Stimulated activated CD4-positive, alpha-beta T cell treated with anti-CD3 and anti-CD28 coated beads, Interleukin-1b, Interleukin-23, amount 100 ng/mL, for 48 hours (primary cell): ENCODE data around the gene TOP3B.

ENCODE experiments used
- DNase-seq: peaks from one replicate; pipeline ENCODE4 v3.0.0-alpha.2; 2020

The TOP3B gene, protein sequence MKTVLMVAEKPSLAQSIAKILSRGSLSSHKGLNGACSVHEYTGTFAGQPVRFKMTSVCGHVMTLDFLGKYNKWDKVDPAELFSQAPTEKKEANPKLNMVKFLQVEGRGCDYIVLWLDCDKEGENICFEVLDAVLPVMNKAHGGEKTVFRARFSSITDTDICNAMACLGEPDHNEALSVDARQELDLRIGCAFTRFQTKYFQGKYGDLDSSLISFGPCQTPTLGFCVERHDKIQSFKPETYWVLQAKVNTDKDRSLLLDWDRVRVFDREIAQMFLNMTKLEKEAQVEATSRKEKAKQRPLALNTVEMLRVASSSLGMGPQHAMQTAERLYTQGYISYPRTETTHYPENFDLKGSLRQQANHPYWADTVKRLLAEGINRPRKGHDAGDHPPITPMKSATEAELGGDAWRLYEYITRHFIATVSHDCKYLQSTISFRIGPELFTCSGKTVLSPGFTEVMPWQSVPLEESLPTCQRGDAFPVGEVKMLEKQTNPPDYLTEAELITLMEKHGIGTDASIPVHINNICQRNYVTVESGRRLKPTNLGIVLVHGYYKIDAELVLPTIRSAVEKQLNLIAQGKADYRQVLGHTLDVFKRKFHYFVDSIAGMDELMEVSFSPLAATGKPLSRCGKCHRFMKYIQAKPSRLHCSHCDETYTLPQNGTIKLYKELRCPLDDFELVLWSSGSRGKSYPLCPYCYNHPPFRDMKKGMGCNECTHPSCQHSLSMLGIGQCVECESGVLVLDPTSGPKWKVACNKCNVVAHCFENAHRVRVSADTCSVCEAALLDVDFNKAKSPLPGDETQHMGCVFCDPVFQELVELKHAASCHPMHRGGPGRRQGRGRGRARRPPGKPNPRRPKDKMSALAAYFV

DNA sequence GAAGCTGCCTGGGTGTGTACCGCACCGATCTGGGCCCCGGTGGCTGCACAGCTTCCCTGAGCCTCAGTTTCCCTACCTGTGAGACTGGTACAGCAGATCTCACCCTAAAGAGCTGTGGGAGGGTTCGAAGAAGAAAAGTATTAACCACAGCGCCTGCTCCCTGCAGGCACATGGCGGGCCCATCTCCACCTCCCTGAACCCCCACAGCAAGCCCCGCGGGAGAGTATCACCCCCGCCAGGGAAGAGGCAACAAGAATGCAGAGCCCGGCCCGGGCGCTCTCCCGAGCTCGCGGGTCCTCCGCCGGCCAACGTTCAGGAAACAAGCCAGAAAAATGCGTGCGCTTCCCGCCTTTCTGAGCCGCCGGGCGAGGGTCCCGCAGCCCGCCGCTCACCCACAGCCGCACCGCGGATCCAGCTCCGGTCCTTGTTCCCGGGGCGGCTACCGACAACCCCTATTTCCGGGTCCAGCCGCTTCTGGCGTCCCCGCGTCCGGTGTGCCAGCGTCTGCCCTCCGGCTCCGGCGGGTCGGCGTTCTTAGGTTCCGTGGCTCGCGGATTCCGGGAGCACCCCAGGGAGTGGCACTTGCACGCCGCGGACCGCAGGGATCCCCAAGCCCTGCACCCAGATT lies at the start of gene TOP3B:
TSS of gene TOP3B (minus strand) at position 450 of the 628 bp plus-strand sequence. CDS start 7,078 bp downstream, outside the sequence.
- DNase-seq = peak; percentile 87

DNA sequence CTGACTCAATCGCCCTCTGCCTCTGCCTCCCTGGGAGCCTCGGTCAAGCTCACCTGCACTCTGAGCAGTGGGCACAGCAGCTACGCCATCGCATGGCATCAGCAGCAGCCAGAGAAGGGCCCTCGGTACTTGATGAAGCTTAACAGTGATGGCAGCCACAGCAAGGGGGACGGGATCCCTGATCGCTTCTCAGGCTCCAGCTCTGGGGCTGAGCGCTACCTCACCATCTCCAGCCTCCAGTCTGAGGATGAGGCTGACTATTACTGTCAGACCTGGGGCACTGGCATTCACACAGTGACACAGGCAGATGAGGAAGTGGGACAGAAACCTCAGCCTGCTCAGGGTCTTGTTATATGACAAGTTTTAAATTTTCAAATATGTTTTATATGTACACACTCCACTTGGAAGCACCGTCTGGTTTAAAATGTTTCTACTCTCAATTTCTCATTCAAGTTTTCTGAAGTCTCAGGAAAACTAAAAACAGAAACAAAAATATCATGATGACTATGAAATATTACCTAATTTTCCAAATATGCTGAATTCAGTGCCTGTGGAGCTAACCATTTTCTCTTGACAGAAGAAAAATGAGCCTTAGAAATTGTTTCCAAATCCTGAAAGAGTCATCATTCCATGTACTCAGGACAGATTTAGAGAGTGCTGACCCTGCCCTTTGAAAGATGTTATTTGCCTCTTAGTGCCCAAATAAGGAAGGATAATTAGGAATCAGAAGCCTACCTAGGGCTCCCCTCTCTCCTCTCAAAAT lies 48.8 kb upstream of the TOP3B start:
- DNase-seq = no peak

DNA sequence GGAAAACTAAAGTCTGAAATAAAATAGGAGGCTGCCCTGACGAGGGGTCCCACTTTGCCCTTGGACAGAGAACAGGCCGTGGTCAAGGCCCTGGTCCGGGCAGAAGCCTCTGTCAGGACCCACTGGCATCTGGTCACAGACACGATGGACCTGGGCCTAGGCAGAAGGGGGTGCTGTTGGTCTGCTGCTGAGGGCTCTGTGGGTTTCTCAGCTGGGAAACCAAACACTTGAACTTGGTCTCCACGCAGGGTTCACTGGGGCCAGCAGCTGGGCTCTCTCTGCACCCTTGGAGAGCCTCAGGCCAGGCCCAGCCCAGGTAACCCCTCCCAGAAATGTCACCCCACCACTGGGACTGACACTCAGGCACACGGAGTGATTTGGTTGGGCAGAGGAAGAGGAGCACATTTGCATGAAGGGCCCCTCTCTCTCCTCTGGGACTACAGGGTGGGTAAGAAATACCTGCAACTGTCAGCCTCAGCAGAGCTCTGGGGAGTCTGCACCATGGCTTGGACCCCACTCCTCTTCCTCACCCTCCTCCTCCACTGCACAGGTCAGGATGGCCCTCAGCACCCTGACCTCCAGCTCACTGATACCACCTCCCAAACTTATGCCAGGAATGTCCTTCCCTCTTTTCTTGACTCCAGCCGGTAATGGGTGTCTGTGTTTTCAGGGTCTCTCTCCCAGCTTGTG lies 48.1 kb upstream of the TOP3B start:
- DNase-seq = no peak

DNA sequence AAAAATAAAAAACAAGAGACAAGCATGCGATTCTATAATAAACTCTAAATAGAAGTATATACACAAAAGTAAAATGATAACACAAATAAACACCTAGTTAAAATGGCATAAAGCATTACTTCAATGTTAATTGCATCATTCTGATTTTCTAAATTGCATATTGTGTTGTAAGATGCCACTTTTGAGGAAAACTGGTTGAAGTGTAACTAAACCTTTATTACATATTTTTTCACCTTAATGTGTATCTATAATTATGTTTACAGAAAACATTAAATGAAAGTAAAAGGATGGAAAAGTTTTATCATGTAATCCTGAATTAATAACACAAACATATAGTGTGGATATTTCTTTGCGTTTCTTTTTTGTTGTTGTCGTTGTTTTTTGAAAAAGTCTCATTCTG lies 45.4 kb upstream of the TOP3B start:
- no peak for DNase-seq

DNA sequence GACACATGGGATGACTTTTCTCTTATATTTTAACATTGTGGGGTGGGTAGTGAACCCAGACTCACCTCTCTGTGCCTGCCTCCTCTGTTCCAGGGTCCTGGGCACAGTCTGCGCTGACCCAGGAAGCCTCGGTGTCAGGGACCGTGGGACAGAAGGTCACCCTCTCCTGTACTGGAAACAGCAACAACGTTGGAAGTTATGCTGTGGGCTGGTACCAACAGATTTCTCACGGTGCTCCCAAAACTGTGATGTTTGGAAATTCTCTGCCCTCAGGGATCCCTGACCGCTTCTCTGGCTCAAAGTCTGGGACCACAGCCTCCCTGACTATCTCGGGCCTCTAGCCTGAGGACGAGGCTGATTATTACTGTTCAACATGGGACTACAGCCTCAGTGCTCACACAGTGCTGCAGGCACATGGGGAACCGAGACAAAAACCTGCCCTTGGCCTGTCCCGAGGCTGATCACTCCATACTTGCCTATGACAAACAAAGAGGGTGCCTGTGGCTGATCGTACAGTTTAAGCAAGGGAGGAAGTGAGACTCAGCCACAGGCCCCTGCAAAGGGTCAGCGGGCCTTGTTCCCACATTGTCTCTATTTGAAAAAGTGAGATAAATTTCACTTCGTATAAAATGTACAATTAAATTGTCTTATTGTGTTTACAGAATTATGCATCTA lies 43.7 kb upstream of the TOP3B start:
- no peak for DNase-seq

DNA sequence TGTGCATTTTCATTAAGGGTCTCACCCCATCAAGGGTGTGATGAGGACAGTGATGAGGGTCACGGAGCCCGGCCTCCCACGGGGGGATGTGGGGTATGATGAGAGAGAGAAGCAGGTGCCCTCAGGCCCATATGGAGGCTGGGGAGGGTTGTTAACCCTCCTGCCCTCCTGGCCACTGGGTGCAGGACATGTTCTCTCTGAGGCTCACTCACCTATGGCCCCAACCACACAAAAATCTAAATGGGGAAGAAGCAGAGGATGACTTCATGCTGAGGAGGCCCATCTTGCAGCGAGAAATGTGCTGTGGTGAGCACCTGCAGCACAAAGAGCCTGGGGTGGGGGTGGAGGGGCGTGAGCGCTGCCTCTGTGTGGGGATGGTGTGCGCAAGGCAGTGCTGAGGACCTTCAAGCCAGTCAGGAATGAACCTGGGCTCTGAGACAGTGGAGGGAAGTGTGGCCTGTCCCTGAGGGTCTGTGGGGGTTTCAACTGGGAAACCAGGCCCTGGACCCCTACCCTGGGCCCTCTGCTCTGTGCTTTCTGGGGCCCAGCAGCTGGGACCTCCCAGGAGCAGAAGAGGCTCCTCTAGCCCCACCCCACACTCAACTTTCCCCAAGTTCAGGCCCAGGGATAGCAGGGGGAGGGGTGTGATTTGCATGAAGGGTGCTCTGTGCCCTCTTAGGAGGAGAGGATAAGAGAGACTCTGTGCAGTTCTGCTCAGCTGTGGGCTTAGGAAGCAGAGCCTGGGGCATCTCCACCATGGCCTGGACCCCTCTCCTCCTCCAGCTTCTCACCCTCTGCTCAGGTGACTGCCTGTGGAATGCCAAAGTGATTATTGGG lies 43.0 kb upstream of the TOP3B start:
- DNase-seq = no peak

DNA sequence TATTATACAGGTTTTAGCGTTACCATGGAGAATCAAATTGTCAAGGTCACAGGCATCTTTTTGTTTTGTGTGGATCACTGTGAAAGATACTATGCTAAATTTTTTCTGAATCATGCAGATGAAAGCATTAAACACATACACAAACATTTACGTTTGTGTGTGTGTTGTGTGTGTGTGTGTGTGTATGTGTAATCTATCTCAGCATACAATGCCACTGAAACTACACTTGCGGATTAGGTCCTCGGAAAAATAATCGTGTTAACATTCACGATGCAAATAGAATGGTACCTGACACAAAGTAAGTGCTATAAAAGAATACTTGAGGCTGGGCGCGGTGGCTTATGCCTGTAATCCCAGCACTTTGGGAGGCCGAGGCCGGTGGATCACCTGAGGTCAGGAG lies 41.9 kb upstream of the TOP3B start:
- DNase-seq = no peak

DNA sequence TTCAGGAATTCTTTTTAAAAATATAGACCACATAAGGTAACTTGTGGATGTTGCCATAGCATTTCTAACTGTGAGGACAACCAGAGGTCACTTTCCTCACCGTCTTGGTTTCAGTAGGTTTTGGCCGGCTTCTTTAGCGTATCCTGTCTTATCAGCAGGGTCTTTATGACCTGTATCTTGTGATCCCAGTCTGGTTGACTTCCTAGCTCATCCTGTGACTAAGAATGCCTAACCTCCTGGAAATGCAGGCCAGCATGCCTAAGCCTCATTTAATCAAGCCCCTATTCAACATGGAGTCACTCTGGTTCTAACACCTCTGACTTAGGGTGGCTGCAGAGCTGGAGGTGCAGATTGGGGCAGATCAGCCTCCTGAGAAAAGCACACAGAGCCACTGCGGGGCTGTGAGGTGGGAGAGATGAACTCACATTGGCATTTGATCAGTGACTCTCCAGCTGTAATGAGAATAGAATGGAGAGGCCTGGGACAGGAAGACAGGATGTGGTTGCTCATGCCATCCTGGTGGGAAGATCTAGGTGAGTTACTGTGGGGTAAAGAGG lies 41.1 kb upstream of the TOP3B start:
- no peak for DNase-seq

DNA sequence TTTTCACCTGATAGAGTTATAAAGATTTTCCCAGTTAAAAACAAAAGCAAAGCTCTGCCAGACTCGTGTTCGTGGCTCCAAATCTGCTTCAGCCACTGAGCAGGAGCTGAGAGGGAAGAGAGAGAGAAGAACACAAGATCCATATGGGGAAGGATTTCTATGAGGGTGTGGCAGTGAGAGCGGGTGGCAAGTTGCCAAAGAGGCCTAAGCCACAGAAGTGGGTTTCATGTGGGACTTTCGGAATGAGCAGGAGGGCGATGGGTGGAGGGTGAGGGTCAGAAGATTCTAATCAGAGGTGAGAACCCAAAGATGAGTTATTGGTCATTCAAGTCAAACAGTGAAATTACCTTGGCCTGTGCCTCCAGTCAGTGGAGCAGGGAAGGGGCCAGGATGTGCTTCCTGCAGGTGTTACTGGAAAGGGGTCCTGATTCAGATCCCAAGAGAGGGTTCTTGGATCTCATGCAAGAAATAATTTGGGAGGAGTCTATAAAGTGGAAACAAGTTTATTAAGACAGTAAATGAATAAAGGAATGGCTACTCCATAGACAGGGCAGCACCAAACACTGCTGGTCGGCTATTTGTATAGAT lies 40.5 kb upstream of the TOP3B start:
- no peak for DNase-seq

DNA sequence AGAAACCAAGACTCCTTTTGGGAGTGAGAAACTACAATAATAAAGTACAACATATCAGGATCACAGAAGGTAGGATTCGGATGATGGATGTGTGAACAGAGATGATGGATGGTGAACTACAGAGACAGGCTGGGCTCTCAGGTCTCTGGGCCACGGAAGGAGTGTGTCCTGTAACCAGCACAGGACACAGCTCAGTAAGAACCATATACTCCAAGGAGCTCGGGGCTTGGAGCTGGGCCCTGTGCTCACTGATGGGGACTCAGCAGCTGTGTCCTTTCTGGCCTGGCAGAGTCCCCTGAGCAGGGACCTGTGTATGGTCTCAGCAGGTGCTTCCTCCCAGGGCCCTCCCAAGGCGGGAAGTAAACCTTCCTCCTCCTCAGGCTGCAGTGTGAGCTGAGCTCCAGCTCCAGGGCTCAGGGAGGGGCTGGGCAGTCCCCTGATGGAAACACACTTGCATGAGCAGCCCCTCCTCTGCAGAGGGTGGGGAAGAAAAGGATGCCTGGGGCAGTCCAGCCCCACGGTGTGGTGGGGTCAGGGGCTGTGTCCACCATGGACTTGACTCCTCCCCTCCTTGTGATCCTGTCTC lies 39.8 kb upstream of the TOP3B start:
- DNase-seq = no peak

DNA sequence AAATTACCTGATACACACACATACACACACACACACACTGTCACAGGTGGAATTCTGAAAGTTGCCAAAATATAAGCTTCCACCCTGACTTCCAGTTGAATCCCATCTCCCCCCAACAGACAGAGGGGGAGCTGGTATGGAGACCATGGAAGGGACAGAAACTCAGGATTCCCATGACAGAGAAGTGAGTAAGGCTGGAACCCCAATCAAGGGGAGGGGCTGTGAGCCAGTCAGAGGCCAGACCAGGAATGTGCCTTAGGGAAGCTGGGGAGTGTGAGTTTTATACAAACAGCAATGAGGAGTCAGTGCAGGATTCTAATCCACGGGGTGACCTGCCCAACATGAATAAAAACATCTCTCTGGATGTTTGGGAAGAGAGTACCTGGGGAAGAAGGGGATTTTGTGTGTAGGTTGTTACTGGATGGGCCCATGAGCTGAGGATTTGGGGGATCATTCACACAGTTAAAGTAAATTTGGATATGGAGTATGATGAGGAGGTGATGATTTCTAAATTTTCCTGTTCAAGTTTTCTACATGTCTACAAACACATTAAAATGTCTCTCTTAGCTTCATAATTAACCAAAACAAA lies 38.7 kb upstream of the TOP3B start:
- no peak for DNase-seq

DNA sequence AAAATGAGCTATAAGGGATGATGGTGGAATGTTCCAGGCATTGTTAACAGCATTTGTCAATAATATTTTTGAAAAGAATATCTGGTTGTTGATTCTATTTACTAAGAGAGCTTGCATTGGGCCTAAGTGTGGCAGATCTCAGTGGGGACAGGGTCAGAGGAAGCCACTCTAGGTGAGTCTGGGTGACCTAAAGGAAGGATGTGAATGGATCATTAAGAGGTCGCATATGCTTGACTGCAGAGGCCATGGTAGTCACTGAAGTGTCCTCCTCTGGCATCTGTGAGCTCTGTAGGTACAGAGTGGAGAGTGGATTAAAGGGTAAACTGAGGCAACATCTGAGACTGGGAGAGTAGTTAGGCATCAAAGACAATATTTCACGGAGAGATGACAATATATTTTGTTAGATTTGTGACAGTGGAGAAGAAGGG lies 37.9 kb upstream of the TOP3B start:
- no peak for DNase-seq

DNA sequence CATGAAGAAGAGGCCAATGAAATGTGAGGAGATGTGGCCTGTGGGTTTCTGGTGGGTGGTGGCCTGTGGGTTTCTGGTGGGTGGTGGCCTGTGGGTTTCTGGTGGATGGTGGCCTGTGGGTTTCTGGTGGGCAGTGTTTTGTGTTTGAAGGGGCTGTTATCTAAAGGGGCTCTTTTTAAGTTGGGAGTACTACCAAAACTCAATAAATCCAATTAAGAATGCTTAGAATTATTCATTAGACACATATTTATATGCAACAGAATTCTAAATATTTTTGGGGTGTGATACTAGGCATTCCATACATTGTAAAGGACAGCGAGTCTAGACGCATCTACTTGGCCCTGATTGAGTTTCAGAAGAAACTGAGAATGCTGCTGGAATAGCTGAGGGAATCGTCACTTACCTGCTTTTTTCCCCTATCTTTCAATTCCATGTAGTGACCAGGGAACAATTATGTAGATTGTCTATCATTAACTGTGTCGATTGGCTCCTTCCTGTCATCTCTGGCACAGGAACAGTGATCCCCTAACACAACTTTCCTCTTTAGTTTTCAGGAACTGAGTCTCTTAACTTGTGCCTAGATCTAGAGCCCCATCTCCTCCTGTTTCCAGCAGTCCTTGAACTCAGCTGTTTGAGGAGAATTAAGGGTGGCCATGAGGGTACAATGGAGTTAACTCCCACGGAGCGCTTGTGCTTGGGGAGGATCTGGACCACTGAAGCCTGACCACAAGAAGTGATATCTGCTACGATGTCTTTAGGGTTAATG lies 37.3 kb upstream of the TOP3B start:
- no peak for DNase-seq

DNA sequence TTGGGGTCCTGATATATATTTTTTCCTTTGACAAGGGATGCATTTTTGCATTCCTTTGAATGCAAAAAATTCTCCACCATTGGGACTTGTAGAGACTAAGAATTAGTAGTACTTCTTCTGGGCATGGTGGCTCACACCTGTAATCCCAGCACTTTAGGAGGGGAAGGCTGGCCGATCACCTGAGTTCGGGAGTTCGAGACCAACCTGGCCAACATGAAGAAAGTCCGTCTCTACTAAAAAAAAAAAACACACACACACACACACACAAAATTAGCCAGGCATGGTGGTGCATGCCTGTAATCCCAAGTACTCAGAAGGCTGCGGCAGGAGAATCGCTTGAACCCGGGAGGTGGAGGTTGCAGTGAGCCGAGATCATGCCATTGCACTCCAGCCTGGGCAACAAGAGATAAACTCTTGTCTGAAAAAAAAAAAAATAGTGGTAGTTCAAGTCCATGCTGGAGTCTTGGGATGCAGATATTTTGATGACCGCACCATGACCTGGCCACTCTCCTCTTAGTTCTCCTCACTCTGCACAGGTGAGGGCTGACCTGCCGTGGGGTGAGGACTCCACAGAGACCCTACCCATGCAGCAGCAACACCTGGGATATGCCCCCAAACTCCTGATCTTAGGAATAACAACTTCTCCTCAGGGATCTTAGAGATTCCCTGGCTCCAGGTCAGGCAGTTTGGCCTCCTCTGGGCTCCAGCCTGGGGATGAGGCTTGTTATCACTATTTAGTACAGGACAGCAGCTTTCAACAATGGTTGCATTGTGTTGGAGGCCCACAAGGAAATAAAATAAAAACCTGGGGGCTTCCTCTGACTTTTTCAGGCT lies 36.5 kb upstream of the TOP3B start:
- no peak for DNase-seq

DNA sequence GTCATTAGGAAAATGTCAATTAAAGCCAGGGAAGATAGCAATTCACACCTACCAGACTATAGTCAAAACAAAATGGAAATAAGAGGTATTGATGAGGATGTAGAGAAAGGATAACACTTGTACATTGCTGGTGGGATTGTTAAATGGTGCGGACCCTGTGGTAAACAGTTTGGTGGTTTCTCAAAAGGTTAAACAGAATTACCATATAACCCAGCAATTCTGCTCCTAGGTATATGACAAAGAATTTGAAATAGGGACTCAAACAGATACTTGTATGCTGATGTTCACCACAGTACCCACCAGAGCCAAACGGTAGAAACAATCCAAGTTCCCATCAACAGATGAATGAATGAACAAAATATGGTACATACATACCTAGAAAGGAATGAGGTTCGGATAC lies 33.0 kb upstream of the TOP3B start:
- no peak for DNase-seq

DNA sequence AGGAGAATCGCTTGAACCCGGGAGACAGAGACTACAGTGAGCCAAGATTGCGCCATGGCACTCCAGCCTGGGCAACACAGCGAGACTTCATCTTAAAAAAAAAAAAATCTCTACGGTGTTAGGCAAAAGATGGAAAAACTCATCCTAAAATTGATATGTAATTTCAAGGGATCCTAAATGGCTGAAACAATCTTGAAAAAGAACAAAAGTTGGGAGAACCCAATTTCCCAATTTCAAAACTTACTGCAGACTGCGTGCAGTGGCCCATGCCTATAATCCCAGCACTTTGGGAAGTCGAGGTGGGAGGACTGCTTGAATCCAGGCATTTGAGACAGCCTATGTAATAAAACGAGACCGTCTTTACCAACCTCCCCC lies 31.7 kb upstream of the TOP3B start:
- no peak for DNase-seq

DNA sequence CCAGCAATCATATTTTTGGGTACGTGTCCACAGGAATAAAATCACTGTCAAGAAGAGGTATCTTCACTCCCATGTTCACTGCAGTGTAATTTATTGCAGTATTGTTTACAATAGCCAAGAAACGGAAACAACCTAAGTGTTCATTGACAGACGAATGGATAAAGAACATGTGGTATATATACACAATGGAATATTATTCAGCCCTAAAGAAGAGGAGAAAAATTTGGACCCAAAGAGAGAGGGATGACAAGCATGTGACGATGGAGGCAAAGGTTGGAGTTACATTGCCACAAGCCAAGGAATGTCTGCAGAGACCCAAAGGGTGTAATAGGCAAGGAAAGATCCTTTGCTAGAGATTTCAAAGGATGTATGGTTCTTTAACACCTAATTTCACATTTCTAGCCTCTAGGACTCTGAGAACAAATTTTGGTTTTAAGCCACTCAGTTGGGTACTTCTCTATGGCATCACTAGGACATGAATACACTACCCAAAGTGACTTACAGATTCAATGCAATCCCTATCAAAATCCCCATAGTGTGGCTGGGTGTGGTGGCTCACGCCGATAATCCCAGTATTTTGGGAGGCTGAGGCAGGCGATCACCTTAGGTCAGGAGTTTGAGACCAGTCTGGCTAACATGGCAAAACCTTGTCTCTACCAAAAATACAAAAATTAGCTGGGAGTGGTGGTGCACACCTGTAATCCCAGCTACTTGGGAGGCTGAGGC lies 31.1 kb upstream of the TOP3B start:
- DNase-seq = no peak
